SHP77 treated with DMSO at 0.1 percent for 48 hours (cell line): ENCODE measurements around the gene EXOC3.
"Not testable (repeated sequence)": the region's sequence is repeated elsewhere in the genome, so short reads cannot be mapped to it uniquely, and the experiment has no call there.

ENCODE experiments used
- DNase-seq: peaks from one replicate; lab custom pipeline; 2025; lab: John Stamatoyannopoulos, UW

EXOC3 gene

GRCh38 chr5:442335-443238 is at the start of gene EXOC3:
EXOC3 (plus strand) TSS chr5:443176; CDS start chr5:446206, 3,030 bp downstream.
- DNase-seq: no peak

GRCh38 chr5:393846-394275 is 49.1 kb upstream of the EXOC3 start:
- DNase-seq: no peak

- DNase-seq: no peak
These were observed 48.3 kb upstream of the EXOC3 start for GRCh38 chr5:394671-395155.

- DNase-seq: no peak
These were observed 47.6 kb upstream of the EXOC3 start for GRCh38 chr5:395156-395920.

GRCh38 chr5:395921-396530 is 47.0 kb upstream of the EXOC3 start:
- no peak for DNase-seq

GRCh38 chr5:396531-396961 is 46.4 kb upstream of the EXOC3 start:
- DNase-seq: no peak

GRCh38 chr5:398141-398474 is 44.9 kb upstream of the EXOC3 start:
- DNase-seq: not testable (repeated sequence)

GRCh38 chr5:398475-399295 is 44.3 kb upstream of the EXOC3 start:
- DNase-seq: no peak

- DNase-seq: peak; percentile 97
These were observed 43.4 kb upstream of the EXOC3 start for GRCh38 chr5:399296-400281.

GRCh38 chr5:400282-401145 is 42.5 kb upstream of the EXOC3 start:
- DNase-seq: peak; percentile 96

- DNase-seq: no peak
These were observed 41.6 kb upstream of the EXOC3 start for GRCh38 chr5:401146-402034.

- not testable (repeated sequence) for DNase-seq
These were observed 40.8 kb upstream of the EXOC3 start for GRCh38 chr5:402219-402614.

- DNase-seq: no peak
These were observed 40.2 kb upstream of the EXOC3 start for GRCh38 chr5:402615-403359.

GRCh38 chr5:403995-404394 is 39.0 kb upstream of the EXOC3 start:
- no peak for DNase-seq

- no peak for DNase-seq
These were observed 38.2 kb upstream of the EXOC3 start for GRCh38 chr5:404666-405241.

GRCh38 chr5:405421-405820 is 37.6 kb upstream of the EXOC3 start:
- no peak for DNase-seq

- no peak for DNase-seq
These were observed 36.9 kb upstream of the EXOC3 start for GRCh38 chr5:406041-406440.
